Activated gamma-delta T cell treated with anti-CD3 and anti-CD28 coated beads, Interleukin-2, amount 50 U/mL, for 16 hours (primary cell): Measurements from ENCODE around the gene STX3.
"Not testable (repeated sequence)": the region's sequence is repeated elsewhere in the genome, so short reads cannot be mapped to it uniquely, and the experiment has no call there.

Experiments used
- DNase-seq: peaks from one replicate; pipeline ENCODE4 v3.0.0-alpha.2; 2020; ENCODE audit warnings: low read depth

Gene STX3

DNA sequence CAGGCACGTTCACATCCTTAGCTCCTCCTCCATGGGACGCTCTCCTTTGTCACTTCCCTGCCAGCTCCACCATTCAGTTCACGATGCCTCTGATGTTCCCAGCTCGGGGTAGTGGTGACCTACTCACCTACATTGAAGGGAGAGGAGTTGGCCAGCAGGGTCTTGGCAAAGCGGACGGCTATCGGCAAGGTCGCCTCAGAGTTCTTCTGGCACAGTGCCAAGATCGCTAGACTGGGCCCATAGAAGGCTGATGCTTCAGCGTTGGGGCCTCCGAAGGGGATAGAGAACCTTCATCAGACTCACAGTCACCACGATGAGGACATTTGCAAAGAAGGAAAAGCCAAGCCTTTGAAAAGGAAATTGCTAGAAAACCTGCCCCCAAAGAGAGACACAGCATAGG is 87.1 kb downstream of the STX3 start:
- DNase-seq, result no peak

DNA sequence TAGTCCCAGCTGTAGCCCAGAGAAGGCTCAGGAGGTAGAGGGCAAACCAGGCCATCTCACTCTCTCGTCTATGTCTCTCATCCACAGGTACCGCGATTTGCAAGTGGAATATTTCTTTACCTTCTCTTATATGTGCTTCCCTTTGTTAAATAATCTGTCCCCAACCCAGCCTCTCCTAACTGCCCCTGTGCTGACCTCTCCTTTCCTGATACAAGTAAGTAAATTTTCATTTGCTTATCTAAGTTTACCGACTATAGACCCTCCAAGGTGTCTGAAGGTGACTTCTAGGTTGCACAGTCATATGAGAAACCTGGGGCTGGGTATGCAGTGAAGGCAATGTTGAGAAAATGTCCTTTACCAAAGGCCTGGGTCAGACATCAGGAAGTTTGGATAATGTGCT is 90.2 kb downstream of the STX3 start, which contains the start of gene CBLIF:
Gene CBLIF, minus strand, starts transcription at position 101 of the 400 bp plus-strand sequence. Its CDS starts 46 bp downstream, at position 55.
- no peak for DNase-seq

DNA sequence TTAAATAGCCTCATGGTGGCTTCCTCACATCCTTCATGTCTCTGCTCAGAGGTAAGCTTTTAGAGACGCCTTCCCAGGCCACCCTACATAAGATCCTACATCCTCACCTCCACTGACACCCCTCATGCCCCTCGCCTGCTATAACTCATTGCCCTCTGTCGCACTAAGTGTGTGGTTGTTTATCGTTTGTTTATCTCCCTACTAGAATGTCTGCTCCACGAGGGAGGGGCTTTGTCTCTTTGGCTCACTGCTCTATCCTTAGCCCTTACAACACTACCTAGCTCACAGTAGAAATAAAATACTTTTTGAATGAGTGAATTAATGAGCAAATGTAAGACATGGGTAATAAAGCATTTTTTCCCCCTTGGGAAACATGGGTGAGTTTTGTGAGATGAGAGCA is 91.4 kb downstream of the STX3 start:
- DNase-seq, result no peak

DNA sequence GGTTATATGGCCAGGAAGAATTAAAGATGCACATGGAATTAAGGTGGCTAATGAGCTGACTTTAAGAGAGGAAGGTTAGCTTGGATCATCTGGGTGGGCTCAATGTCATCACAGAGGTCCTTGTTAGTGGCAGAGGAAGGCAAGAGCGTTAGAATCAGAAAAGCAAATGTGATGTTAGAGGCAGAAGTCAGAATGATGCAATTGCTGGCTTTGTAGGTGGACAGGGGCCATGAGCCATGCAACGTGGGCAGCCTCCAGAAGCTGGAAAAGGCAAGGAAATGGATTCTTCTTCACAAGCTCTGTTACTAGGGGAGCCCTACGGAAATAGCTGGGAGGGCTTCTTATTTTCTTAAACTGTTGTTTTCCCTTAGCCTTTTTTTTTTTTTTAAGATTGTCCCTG is 92.5 kb downstream of the STX3 start:
- no peak for DNase-seq

DNA sequence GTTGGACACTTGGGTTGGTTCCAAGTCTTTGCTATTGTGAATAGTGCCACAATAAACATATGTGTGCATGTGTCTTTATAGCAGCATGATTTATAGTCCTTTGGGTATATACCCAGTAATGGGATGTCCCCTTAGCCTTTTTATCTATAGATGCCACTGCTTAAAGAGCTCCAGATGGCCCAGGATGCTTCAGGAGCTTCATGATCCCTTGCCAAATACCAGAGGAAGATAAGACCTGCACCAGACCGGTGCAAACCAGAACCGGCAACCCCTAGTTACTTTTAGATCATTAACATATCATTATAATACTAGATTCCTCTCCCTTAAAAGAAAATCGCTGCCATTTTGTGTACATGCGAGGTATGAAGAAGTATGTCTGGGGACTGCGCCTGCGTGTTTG is 93.3 kb downstream of the STX3 start:
- DNase-seq, result not testable (repeated sequence)

DNA sequence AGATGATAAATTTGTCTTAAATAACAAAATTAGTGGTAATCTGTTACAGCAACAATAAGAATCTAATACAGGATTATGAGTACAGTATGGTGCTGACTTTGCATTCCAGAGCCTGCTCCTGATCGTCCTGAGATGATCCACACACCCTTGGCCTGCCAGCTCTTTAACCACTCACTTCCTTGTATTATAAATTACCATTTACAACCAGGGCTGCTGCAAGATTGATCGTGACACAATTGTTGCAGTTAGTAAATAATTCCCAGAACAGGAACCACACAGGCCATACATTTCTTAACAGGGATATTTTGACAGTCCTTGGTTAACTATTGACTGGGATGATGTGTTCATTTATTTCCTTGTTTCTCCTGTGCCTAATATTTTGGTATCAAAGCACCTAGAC is 94.0 kb downstream of the STX3 start:
- no peak for DNase-seq

DNA sequence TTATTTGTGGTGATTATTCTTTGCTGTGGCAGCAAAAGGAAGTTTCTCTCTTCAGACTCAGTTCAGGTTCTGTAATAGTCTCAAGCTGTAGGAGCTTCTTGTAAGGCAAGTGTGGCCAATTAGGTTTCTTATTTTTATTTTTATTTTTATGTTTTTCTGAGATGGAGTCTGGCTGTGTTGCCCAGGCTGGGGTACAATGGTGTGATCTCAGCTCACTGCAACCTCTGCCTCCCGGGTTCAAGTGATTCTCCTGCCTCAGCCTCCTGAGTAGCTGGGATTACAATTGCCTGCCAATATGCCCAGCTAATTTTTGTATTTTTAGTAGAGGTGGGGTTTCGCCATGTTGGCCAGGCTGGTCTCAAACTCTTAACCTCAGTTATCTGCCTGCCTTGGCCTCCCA is 94.4 kb downstream of the STX3 start:
- DNase-seq, result not testable (repeated sequence)

DNA sequence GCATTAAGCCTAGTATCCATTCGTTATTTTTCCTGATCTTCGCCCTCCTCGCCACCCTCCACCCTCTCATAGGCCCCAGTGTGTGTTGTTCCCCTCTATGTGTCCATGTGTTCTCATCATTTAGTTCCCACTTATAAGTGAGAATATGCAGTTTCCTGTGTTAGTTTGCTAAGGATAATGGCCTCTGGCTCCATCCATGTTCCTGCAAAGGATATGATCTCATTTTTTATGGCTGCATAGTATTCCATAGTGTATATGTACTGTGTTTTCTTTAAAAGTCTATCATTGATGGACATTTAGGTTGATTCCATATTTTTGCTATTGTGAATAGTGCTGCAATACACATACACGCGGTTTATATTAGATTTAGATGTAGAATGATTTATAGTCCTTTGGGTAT is 96.2 kb downstream of the STX3 start:
- DNase-seq, result not testable (repeated sequence)

DNA sequence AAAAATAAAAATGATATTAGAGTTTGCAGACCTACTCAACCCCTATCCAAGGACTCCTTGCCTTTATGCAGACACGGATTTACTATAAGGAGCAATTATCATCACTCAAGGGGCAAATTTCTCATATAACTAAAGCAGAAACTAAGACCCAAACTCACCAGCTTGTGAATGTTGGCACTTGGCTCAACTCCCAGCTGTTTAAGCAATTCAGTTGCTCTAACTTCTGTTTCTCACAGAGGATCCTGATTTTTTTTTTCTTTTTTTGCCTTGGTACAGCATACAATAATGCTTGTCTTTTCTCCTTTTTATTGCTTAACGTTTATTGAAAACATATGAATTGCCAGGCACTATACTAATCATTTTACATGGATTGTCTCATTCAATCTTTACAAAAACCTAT is 99.7 kb downstream of the STX3 start:
- no peak for DNase-seq
